Gastrocnemius medialis (tissue), 4 donors: ENCODE measurements around the gene PNMA6F.
"Not testable (repeated sequence)": the region's sequence is repeated elsewhere in the genome, so short reads cannot be mapped to it uniquely, and the experiment has no call there.

ENCODE experiments used
- POLR2A ChIP-seq, 2 donors: fragments of 450-650 bp; IDR thresholded peaks; one replicate each; pipeline ENCODE4 v1.6.1; 2017; ENCODE audit warnings: antibody characterized with exemption in 2 of 2, mild to moderate bottlenecking in 2 of 2, moderate library complexity in 2 of 2
- TF ChIP-seq, protein P1 (sequence below), 5 experiments: fragments of 450-650 bp in 3 of 5; fragments of 200-600 bp in 2 of 5; sonication (generic) in 2 of 5; IDR thresholded peaks in 4 of 5; conservative IDR thresholded peaks in 1 of 5; 1 replicate in 4 of 5; 2 replicates in 1 of 5; pipeline ENCODE4 v1.5.1; 2016 to 2019; ENCODE audit warnings: antibody characterized with exemption in 5 of 5, mild to moderate bottlenecking in 3 of 5, moderate library complexity in 3 of 5

DNA sequence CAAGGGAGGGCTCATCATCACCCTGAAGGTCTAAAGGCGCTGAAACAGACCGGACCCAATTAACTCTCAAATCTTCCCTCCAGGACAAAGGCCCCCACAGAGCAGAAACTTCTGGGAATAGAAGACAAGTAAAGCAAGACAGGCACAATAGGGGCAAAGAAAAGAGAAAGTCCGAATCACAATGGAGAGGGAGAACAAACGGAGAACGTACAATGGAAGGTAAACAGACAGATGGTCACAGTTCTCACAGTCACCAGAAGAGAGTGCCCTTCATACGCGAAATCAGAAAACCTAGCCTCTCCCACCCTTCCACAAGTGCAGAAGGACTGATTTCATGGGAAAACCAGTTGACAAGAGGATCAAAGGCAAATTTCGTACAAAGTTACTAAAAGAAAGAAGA lies 35.9 kb downstream of the PNMA6F start:
- TF ChIP-seq, protein P1, sequence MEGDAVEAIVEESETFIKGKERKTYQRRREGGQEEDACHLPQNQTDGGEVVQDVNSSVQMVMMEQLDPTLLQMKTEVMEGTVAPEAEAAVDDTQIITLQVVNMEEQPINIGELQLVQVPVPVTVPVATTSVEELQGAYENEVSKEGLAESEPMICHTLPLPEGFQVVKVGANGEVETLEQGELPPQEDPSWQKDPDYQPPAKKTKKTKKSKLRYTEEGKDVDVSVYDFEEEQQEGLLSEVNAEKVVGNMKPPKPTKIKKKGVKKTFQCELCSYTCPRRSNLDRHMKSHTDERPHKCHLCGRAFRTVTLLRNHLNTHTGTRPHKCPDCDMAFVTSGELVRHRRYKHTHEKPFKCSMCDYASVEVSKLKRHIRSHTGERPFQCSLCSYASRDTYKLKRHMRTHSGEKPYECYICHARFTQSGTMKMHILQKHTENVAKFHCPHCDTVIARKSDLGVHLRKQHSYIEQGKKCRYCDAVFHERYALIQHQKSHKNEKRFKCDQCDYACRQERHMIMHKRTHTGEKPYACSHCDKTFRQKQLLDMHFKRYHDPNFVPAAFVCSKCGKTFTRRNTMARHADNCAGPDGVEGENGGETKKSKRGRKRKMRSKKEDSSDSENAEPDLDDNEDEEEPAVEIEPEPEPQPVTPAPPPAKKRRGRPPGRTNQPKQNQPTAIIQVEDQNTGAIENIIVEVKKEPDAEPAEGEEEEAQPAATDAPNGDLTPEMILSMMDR (IDR thresholded peaks at IDR 0.05 in 4 of 5, conservative IDR thresholded peaks at IDR 0.05 in 1 of 5) = not testable (repeated sequence)
- TF ChIP-seq POLR2A (IDR thresholded peaks at IDR 0.05) = not testable (repeated sequence)
